NCI-H82 (cell line): ENCODE results near the gene MRTFA.
A peak's percentile ranks its signal among the peaks of the same experiment; 100 is the strongest.

ENCODE experiments used
- DNase-seq: peaks from one replicate; lab custom pipeline; 2025; lab: John Stamatoyannopoulos, UW

Gene MRTFA

DNA sequence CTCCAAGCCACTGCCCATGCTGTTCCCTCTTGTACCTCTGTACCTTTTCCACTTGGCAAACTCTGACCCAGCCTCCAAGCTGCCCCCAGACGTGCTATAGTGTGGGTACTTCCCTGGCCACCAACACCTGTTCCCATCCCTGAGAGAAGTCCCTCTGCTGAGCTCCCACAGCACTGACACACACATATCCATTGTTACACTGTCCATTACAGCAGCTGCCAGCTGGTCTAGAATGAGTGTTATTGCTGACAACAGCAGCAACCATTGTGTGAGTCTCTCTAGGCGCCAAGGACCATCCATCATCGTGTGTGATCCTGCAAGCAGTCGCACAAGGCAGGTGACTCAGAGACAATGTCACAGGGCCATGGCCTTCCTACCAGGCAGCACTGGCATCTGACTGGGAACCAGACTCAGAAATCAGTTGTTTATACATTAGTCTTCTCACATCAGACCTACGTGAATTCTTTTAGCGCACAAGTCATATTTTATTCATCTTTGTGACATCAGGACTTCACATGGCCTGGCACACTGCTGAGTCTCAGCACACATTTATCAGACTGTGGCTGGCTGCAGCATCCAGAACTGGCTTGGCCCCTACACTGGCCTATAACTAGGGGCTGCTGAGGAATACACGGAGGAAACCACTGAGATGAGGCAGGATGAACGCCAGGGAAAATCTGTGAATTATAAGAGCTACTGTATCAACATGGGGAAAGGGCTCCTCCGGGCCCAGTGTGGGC is 209.8 kb downstream of the MRTFA start:
- no peak for DNase-seq

DNA sequence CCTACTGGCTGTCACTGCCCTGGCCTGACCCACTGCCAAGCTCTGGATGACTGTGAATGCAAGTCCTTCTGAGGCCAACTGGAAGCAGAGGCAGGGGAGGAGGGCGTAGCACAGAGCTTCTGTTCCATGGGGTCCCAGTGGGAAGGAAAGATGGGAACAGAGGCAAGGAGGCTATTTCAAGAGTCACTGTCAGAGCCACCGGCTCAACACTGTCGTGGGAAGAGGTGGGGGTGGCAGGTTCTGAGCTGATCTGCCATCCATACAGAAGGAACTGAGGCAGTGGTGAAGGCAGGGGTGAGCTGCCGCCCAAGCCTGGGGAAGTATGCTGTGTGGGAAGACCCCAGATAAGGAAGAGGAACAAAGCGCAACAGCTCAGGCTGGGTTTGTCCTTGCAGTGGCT is 211.4 kb downstream of the MRTFA start:
- DNase-seq = no peak

DNA sequence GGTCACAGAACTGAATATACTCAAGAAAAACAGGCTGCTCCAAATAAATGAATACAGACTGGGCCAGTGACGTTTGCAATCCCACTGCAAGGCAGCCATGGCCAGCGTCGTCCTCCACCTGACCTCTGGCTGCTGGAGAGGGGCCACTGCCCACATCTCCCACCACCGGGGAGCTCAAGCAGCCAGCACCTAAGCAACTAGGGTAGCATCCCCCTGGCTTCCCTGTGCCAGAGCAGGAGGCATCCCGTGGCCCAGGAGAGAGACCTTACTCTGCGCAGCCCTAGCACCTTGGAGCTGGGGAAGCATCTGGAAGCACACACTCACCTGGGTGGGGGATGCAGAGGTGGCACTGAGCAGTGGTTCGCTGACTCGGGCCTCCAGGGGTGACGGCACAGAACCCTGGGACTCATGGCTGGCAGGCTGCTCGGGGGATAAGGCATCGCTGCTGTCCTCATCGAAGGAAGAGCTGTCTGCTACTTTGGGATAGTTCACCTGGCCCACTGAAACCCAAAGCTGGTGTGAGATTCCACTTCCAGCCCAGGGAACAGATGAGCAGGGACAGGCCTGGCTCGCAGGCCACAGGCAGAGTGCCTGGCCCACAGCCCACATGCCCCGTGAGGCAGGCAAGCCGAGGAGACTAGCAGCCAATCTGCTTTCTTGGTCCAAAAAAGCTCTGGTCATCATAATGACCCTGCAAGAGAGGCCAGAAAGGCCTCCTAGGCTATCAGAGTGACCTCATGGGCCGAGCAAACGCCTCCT is 212.5 kb downstream of the MRTFA start:
- no peak for DNase-seq

DNA sequence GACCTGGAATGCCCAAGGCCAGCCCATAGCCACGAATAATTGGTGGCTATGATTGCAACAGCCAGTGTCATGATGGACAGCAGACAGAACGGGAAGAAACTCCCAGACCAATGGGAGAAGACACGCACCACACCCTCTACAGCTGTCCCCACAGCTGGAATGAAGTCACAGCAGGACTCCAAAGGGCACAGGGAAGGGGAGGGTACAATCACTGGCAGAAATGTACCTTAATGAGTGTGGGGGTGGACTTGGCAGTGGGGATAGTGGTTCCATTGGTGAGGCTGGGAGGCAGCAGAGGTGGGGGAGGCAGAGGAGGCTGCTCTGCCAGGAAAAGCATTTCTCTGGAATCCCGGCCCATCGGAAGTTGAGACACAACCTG is 213.2 kb downstream of the MRTFA start:
- no peak for DNase-seq

DNA sequence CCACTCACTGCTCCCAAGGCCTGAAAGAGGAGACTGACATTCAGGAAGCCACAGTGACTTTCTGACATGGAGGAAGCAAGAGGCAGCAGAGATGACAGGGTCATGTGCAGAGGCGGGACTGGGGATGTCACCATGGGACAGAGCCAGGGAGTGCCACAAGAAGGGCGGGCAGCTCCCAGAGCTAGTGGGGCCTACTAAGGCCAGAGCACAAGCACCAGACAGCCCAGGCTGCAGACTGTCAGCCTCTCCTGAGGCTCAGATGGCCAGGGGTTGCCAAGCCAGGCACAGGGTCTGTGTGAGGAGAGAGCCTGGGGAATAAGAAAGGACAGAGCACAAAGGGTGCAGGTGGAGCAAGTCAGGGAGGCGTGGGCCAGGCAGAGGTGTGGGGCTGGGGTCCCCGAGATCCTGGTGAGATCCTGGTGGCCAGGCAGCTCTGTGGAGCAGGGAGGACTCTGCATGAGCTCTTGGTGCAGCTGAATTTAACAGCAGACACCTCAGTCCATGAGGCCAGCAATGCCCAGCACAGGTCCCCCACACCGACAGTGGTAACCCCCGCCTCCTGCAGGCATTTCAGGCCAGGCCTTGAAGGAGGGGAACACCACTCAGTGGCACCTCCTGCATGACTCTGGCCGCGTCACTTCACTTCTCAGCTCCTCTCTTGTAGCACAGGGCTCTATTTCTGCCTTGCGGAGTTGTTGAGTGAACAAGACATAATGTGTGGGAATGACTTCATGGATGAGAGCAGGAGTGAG is 213.8 kb downstream of the MRTFA start:
- DNase-seq = no peak

DNA sequence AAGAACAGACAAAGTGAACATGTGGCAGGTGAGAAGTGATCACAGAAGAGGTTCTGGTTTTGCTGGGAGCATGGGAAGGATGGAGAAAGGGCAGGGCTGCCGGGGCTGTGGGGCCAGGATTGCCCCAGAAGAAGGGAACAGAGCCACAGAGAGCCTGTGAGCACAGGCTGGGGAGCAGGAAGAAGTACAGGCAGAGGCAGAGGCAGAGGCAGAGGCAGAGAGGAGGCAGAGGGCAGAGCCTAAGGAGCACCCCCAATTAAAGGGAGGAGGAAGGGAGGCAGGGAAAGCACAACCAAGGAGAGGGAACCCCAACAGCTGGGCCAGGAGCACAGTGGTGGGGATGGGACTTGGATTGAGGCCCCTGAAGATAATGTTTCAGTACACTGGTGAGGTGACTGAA is 214.6 kb downstream of the MRTFA start:
- no peak for DNase-seq

DNA sequence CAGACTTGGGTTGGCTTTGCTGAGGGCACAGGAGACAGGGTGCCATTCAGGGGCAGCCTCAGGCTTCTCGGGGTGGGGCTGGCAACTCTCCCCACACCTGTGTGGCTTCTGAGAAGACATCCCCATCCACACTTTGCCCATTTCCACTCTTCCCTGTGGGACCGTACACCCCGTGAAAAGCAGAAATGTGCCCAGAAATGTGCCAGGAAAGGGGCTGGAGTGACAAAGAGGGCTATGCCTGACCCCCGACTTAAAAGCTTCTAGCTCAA is 215.5 kb downstream of the MRTFA start:
- no peak for DNase-seq

DNA sequence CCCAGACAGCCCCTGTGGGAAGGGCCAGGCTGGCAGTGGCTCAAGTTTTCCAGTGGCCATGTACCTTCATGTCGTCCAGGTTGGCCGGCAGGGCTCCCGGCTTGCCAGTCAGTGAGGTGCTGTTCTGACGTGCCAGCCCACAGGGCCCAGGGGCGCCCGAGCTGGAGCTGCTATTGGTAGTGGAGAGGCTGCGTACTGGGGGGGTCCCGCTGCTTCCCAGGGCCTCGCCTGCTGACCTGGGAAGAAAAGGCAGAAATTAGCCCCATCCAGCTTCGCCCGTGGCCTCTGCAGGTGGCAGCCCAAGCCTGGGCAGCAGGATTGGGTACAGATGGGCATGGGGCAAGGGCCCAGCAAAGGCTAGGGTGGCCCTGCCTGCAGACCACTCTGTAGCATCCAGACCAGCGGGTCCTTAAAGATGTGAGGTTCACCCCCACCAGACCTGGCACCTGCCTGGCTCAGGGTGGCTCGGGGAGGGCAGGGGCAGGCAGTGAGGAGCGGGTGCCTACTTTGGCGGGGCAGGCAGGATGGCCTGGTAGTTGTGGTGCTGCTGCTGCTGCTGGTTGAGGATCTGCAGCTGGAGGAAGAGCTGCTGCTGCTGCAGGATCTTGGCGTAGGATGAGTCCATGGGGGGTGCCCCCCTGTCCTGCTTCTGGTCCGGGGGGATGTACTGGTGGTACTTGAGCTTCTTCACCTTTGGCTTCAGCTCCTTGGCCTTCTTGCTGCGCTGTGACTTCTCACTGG is 216.0 kb downstream of the MRTFA start:
- no peak for DNase-seq

DNA sequence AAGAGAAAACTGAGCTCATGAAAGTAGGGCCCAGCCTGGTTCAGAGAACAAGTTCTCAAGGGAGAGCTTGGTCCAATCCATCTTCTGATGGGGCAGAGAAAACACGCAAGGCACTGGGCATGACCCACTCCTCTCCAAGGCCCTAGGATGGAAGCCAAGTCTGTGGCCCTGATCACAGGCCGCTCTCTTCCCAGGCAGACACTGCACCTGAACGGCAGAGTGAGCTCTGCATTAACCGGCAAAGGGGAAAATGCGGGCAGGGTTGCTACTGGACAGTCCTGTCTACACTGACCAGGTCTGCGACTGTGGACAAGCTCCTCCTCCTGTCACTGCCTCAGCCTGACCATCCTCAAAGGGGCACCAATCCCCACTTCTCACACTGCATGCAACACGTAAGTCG is 216.8 kb downstream of the MRTFA start:
- no peak for DNase-seq

DNA sequence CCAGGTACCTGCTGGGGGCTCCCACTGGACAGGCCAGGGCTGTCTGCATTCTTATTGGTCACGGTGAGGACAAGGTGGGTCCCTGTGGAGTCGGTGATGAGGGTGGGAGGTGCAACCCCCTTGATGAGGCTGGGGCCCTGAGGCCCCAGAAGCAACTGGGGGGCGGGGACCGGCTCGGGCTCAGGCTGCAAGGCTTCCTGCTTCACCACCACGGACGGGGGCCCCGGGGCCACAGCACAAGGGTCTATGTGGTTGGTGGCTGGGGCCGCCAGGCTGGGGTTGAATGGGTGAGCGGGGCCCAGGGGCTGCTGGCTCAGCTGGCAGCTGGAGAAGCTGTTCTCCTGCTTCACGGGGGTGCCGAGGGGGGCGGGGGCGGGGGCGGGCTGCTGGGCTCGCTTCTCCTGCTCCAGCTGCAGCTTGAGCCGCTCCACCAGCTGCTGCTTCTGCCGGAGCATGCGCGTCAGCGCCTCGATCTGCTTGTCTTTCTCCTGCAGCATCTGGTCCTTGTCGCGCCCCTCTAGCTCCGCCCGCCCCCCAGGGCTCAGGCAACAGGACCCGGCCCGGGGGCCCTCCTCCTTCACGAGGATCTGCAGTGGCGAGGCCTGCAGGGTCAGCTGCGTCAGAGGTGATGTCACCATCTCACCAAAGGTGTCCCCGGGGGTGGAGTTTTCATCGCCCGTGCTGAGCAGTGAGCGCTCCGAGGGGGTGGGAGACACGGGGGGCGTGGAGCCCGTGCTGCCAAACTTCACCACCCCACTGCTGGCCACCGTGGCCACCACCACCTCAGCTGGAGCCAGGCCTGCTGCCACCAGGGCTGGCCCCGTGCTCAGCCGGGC is 217.9 kb downstream of the MRTFA start:
- DNase-seq = peak; percentile 97

DNA sequence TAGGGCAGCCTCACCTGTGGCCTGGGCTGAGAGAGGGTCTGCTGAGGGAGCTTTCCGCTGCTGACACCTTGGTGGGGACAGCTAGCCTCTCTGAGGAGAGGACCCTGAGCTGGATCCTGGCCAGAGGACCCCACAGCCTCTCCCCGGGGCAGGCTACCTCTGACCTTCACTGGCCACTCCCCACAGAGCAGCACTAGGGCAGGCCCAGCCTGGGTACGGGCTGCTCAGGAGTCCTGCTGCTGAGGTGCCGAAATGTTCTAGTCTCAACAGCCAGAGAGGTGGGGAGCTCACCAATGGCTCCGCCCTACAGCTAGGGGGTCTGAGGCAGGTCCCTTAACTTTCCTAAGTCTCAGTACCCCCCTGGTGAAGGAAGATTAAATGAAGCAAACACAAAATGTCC is 218.6 kb downstream of the MRTFA start:
- no peak for DNase-seq

DNA sequence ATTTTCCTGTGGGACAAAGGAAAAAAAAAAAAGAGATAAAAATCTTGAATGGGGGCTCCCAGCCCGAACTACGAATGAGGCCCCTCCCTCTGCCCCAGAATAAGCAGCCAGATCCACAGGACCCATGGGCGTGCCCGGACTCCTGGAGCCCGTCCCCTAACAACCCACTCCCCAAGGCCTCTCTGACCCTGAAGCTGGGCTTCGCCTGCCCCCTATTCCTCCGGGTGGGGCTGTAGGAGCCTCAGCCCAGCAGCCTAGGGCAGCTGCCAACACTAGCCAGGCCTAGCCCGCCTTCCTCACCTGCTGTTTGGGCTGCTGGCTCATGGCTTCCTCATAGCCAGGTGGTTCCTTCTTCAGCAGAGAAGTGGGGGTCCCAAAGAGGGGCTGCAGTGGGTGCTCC is 219.5 kb downstream of the MRTFA start:
- no peak for DNase-seq

DNA sequence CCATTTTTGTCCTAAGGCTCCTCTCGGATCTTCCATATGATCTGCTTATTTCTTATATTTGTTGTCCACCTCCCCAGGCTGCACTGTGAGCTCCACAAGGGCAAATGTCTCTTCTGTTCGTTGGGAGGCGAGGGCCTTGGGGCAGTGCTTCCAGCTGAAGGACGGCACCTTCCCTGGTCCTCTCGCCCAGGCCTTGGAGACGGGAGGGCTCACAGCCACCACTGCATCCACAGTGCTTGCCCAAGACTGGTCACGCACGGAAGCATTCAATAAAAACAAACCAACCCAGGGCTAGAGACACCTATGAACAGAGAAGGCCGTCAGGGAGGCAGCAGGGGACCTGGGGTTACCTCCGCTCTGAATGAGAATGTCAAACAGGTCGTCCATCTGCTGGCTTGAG is 219.9 kb downstream of the MRTFA start:
- no peak for DNase-seq

DNA sequence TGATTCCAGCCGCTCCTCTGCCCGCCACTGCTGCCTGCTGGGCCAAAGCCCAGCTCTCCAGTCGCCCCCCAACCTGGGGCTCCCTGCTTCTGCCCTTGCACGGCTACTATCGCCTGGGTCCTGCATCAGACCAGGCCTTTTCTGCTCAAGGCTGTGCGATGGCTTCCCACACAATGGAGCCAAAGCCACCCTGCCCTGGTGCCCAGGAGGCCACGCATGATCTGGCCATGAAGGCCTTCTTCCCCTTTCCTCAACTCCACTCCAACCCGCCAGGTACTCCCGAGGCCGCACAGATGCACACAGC is 220.3 kb downstream of the MRTFA start:
- DNase-seq = no peak

DNA sequence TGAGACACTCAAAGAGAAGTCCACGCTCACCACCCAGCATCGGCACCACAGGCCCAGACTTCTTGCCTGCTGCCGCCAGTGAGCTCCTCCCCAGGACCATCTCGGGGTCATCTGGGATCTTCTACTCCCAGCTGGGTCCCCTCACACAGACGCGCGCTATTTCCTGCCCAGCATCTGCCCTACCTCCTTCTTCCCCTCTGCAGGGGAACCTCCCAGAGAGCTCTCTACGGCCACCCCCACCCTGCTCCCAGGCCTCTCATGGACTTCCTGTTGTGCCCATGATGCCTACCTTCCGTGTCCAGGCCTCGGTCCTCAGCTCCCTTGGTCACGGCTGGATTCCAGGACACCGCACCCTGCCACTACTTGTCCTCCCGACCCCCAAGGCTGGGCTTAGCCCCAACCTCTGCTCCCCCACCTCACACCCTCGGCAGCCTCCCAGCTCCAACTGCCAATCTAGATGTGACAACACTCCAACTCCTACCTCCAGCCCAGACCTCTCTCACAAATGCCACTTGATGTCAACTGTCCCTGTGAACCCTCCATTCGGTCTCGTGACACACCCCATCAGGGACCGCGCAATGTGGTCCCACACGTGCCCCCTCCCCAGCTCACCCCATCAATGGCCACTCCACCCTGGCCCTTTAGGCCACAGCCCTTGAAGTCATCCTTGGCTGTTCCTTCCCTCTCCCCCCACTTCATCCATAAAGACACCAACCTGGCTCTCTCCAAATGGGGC is 220.8 kb downstream of the MRTFA start:
- no peak for DNase-seq

DNA sequence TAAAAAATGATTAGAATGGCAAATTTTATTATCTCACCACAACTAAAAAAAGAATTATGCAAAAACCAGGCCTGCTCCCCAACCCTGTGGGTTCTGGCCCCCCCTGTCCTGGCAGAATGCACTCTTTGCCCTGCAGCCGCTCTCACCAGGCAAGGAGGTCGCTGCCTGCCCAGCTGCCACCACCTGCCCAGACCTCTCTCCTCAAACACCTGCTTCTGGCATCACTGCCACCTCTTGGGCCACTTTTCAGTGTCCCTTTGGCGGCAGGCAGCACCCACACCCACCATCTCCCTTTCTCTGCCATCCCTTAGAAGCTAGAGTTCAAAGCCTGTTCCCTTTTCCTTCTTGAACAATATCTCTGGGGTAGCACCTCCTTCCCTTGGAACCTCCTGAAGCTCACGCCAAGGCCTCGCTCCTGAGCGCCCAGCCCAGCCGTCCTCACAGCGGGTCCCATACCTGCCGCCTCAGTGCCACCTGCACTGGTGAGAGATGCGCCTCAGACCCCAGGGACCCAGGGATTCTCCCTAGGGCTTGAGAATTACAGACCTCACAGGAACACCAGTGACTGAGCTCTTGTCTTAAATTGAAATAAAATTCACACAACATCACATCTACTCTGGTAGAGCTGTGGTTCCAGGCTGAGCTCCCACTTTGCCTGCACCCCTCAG is 221.5 kb downstream of the MRTFA start:
- no peak for DNase-seq

DNA sequence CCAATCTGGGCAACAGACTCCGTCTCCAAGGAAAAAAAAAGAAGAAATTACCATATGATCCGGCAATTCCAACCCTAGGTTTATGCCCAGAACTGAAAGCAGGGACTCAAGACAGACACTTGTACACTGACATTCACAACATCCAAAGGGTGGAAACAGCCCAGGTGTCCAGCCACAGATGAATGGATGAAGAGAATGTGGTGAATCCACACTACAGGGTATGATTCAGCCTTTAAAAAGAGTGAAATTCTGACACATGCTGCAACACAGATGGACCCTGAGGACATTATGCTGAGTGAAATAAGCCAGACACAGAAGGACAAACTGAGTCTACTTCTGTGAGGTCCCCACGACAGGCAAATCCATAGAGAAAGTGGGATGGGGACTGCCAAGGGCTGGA is 222.2 kb downstream of the MRTFA start:
- DNase-seq = no peak

DNA sequence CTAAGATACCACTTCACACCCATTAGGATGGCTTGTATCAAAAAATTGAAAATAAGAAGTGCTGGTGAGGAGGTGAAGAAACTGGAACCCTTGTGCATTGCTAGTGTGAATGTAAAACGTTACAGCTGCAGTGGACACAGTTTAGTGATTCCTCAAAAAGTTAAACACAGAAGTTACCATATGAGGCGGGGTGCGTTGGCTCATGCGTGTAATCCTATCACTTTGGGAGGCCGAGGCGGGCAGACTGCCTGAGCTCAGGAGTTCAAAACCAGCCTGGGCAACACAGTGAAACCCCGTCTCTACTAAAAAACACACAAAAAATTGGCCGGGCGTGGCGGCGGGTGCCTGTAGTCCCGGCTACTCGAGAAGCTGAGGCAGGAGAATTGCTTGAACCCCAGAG is 222.6 kb downstream of the MRTFA start:
- no peak for DNase-seq

DNA sequence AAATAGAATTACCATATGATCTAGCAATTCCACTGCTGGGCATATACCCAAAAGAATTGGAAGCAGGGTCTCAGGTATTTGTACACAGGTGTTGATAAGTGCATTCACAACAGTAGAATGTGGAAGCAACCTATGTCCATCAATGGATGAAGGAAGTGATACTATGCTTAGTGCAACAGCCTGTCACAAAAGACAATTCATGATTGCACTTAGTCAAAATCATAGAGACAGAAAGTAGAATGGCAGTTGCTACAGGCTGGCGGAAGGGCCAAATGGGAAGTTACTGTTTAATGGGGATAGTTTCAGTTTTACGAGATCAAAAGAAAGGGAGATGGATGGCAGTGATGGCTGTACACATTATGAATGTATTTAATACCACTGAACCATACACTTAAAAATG is 224.1 kb downstream of the MRTFA start:
- DNase-seq = no peak

DNA sequence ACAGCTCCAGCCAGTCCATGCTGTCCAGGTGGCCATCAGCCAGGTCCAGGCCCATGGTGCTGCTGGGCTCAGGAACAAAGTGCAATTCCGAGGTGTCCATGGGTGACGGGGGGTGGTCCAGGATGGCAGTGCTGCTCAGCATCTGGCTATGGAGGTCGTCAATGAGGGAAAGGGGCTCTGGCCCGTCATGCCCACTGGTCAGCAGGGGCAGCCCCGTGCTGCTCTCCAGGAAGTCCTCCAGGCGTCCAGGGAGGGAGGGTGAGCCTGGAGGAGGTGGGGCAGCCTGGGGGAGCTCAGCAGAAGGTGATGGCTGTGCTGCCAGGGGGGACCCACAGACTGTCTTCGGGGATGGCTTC is 225.0 kb downstream of the MRTFA start:
- no peak for DNase-seq
